IMR-90 (cell line): ENCODE data around the gene ZDHHC8. TPM values are rescaled to one million over a fixed set of nuclear protein-coding genes. Genes with fewer than 3 reads are reported as not detected.

Source experiments
- ATAC-seq: fragments of 200-7000 bp; cut with Tn5 transposase; 2 replicates; pipeline ENCODE4 v1.9.1; 2020; ENCODE audit warnings: low read depth, mild to moderate bottlenecking, moderate library complexity
- Bru-seq: library from RNA; stranded (reverse); fragments of 400-500 nt; gene quantifications from one replicate; lab custom pipeline; 2021; lab: Mats Ljungman, UMichigan
- BruChase-seq, 2 experiments: library from RNA; stranded (reverse); fragments of 400-500 nt; gene quantifications; one replicate each; lab custom pipeline; 2021; lab: Mats Ljungman, UMichigan
- BruUV-seq: library from RNA; stranded (reverse); fragments of 400-500 nt; replicated peaks from 2 replicates; lab custom pipeline; 2021; lab: Mats Ljungman, UMichigan
- CTCF ChIA-PET: fragments of 300-600 bp; formaldehyde crosslinking; extraction: SDS; loops from one replicate; lab custom pipeline; 2021; ENCODE audit warnings: antibody characterized with exemption; lab: Yijun Ruan, JAX
- POLR2A ChIA-PET: fragments of 300-600 bp; sonication (Branson Sonifier 250); formaldehyde crosslinking; loops from one replicate; lab custom pipeline; 2022; ENCODE audit warnings: antibody characterized with exemption; ENCODE audit not compliant: unreplicated experiment; lab: Charles Lee
- DNase-seq: peaks from one replicate; pipeline ENCODE4 v3.0.0; 2013
- H2AFZ ChIP-seq: replicated peaks from 2 replicates; pipeline ENCODE3; 2013; ENCODE audit warnings: low read length, mild to moderate bottlenecking; ENCODE audit not compliant: poor library complexity
- H2AK5ac ChIP-seq: 2 replicates; pipeline ENCODE4 v1.6.1; 2013; ENCODE audit warnings: low read depth, low read length, inconsistent platforms
- H2AK9ac ChIP-seq: replicated peaks from 2 replicates; pipeline ENCODE3; 2013; ENCODE audit warnings: mild to moderate bottlenecking, low read depth, low read length, moderate library complexity; ENCODE audit not compliant: poor library complexity
- H2BK120ac ChIP-seq: 2 replicates; pipeline ENCODE4 v1.6.1; 2013; ENCODE audit warnings: low read depth, low read length, inconsistent platforms
- H2BK15ac ChIP-seq: 3 replicates; pipeline ENCODE4 v1.6.1; 2013; ENCODE audit warnings: low read depth, low read length, inconsistent platforms
- H2BK20ac ChIP-seq: 2 replicates; pipeline ENCODE4 v1.6.1; 2013; ENCODE audit warnings: low read depth, mild to moderate bottlenecking, inconsistent platforms, low read length, moderate library complexity
- H2BK5ac ChIP-seq: 2 replicates; pipeline ENCODE4 v1.6.1; 2013; ENCODE audit warnings: mild to moderate bottlenecking, low read depth, low read length, inconsistent platforms; ENCODE audit not compliant: poor library complexity, severe bottlenecking
- H3K14ac ChIP-seq: replicated peaks from 2 replicates; pipeline ENCODE4 v1.6.1; 2013; ENCODE audit warnings: low read depth, low read length, inconsistent platforms
- H3K18ac ChIP-seq: 2 replicates; pipeline ENCODE4 v1.6.1; 2013; ENCODE audit warnings: low read depth, low read length, control low read depth
- H3K23ac ChIP-seq: 2 replicates; pipeline ENCODE4 v1.6.1; 2013; ENCODE audit warnings: low read depth, low read length, inconsistent platforms
- H3K27ac ChIP-seq: 2 replicates; pipeline ENCODE4 v1.5.1; 2013; ENCODE audit warnings: mild to moderate bottlenecking, control low read depth, low read length; ENCODE audit not compliant: insufficient read depth
- H3K27me3 ChIP-seq: 2 replicates; pipeline ENCODE4 v1.6.1; 2013; ENCODE audit warnings: low read length; ENCODE audit not compliant: control insufficient read depth, insufficient read depth
- H3K36me3 ChIP-seq: 2 replicates; pipeline ENCODE4 v1.6.1; 2013; ENCODE audit warnings: low read length, mixed read lengths; ENCODE audit not compliant: control insufficient read depth, insufficient read depth
- H3K4ac ChIP-seq: 2 replicates; pipeline ENCODE4 v1.6.1; 2013; ENCODE audit warnings: low read depth, low read length, inconsistent platforms
- H3K4me1 ChIP-seq: 2 replicates; pipeline ENCODE4 v1.6.1; 2013; ENCODE audit warnings: low read length, mixed read lengths; ENCODE audit not compliant: control insufficient read depth, insufficient read depth
- H3K4me2 ChIP-seq: 2 replicates; pipeline ENCODE4 v1.6.1; 2013; ENCODE audit warnings: low read depth, mild to moderate bottlenecking, control low read depth, low read length, moderate library complexity
- H3K4me3 ChIP-seq: 2 replicates; pipeline ENCODE4 v1.5.1; 2013; ENCODE audit warnings: low read depth, mild to moderate bottlenecking, control low read depth, low read length, moderate library complexity; ENCODE audit not compliant: insufficient read depth
- H3K56ac ChIP-seq: 2 replicates; pipeline ENCODE4 v1.6.1; 2013; ENCODE audit warnings: low read length, inconsistent platforms; ENCODE audit not compliant: insufficient read depth; ENCODE audit errors: extremely low read depth
- H3K79me1 ChIP-seq, 2 experiments: 2 replicates each; pipeline ENCODE4 v1.6.1; 2013; ENCODE audit warnings: low read length in 2 of 2, inconsistent platforms in 1 of 2, low read depth in 1 of 2
- H3K9ac ChIP-seq: 2 replicates; pipeline ENCODE4 v1.6.1; 2013; ENCODE audit warnings: low read depth, low read length, control low read depth
- H3K9me1 ChIP-seq: 2 replicates; pipeline ENCODE4 v1.6.1; 2013; ENCODE audit warnings: low read length, inconsistent platforms; ENCODE audit not compliant: insufficient read depth
- H3K9me3 ChIP-seq: 2 replicates; pipeline ENCODE4 v1.6.1; 2013; ENCODE audit warnings: low read length; ENCODE audit not compliant: control insufficient read depth, insufficient read depth
- H4K20me1 ChIP-seq: 2 replicates; pipeline ENCODE4 v1.6.1; 2013; ENCODE audit warnings: low read length, inconsistent platforms; ENCODE audit not compliant: insufficient read depth
- H4K5ac ChIP-seq: 2 replicates; pipeline ENCODE4 v1.6.1; 2013; ENCODE audit warnings: mild to moderate bottlenecking, low read depth, low read length, control low read depth
- H4K8ac ChIP-seq, 2 experiments: 2 replicates each; pipeline ENCODE4 v1.6.1; 2013; ENCODE audit warnings: low read depth in 2 of 2, low read length in 2 of 2, control low read depth in 1 of 2, inconsistent platforms in 1 of 2
- H4K91ac ChIP-seq: 2 replicates; pipeline ENCODE4 v1.6.1; 2013; ENCODE audit warnings: low read depth, low read length, inconsistent platforms; ENCODE audit not compliant: insufficient read depth
- CHD1 ChIP-seq: IDR thresholded peaks from 2 replicates; pipeline ENCODE4 v1.6.1; 2012; ENCODE audit warnings: low read depth, low read length, improper control_type of control experiment
- CTCF ChIP-seq: conservative IDR thresholded peaks from 2 replicates; pipeline ENCODE4 v1.5.1; 2012; ENCODE audit warnings: mild to moderate bottlenecking, low read depth, low read length, improper control_type of control experiment
- ELK1 ChIP-seq: fragments of 150-350 bp; IDR thresholded peaks from 2 replicates; pipeline ENCODE4 v1.6.1; 2016; ENCODE audit warnings: low read depth, mild to moderate bottlenecking, low read length, moderate library complexity, borderline replicate concordance
- FOS ChIP-seq: fragments of 150-350 bp; IDR thresholded peaks from 2 replicates; pipeline ENCODE4 v1.6.1; 2016; ENCODE audit warnings: low read depth, low read length
- MXI1 ChIP-seq: IDR thresholded peaks from 2 replicates; pipeline ENCODE4 v1.6.1; 2012; ENCODE audit warnings: low read depth, mild to moderate bottlenecking, low read length, moderate library complexity, borderline replicate concordance
- NFE2L2 ChIP-seq: fragments of 150-350 bp; IDR thresholded peaks from 2 replicates; pipeline ENCODE4 v1.6.1; 2016; ENCODE audit warnings: low read depth, mild to moderate bottlenecking, low read length
- POLR2A ChIP-seq: IDR thresholded peaks from 2 replicates; pipeline ENCODE4 v1.6.1; 2012; ENCODE audit warnings: mild to moderate bottlenecking, low read depth, low read length
- RCOR1 ChIP-seq: IDR thresholded peaks from 2 replicates; pipeline ENCODE4 v1.6.1; 2012; ENCODE audit warnings: mild to moderate bottlenecking, low read length, improper control_type of control experiment; ENCODE audit not compliant: insufficient replicate concordance
- RFX5 ChIP-seq: IDR thresholded peaks from 2 replicates; pipeline ENCODE4 v1.8.0; 2012; ENCODE audit warnings: low read depth, mild to moderate bottlenecking, low read length, moderate library complexity
- SMC3 ChIP-seq: fragments of 150-350 bp; IDR thresholded peaks from 2 replicates; pipeline ENCODE4 v1.6.1; 2016; ENCODE audit warnings: low read depth, mild to moderate bottlenecking, antibody characterized with exemption, low read length, moderate library complexity
- USF2 ChIP-seq: fragments of 150-350 bp; IDR thresholded peaks from 2 replicates; pipeline ENCODE4 v1.6.1; 2017; ENCODE audit warnings: mild to moderate bottlenecking, antibody characterized with exemption, low read length, low read depth
- WGBS, 2 experiments: methylation state at CpG; one replicate each; pipeline versions ENCODE4 v1.1.5 to v1.1.7; 2013; ENCODE audit warnings: missing lambda C conversion rate in 2 of 2; ENCODE audit not compliant: insufficient read length in 1 of 2; ENCODE audit errors: extremely low coverage in 2 of 2; 5-methylcytosine and 5-hydroxymethylcytosine counted together
- dilution Hi-C: fragments of 300-500 bp; cut with HindIII; formaldehyde crosslinking; loops from one replicate; pipeline ENCODE4 v1.14.3; 2018; ENCODE audit warnings: low sequenced_read_pairs; ENCODE audit not compliant: unreplicated experiment
- in situ Hi-C: fragments of 300-500 bp; cut with MboI; formaldehyde crosslinking; loops from 3 replicates; pipeline ENCODE4 v1.14.3; 2019; ENCODE audit warnings: low sequenced_read_pairs, inconsistent platforms, mixed read lengths
- intact Hi-C: fragments of 100-400 bp; cut with micrococcal nuclease; formaldehyde crosslinking; loops from 2 replicates; pipeline ENCODE4 v1.10.0; 2022
- long read RNA-seq: library from polyadenylated mRNA; unstranded; transcript quantifications from one replicate; pipeline ENCODE4 v2.0.0, GENCODE V29; 2021; ENCODE audit not compliant: unreplicated experiment
- polyA plus RNA-seq, 3 experiments: library from polyadenylated mRNA; depleted of rRNA; stranded (reverse); fragments of >200 nt; gene quantifications; 2 replicates each; pipeline ENCODE4 v1.2.3, GENCODE V29; 2012; ENCODE audit warnings: low replicate concordance in 1 of 3
- total RNA-seq: library from RNA; depleted of rRNA; stranded (reverse); fragments of >200 nt; gene quantifications from 2 replicates; pipeline ENCODE4 v1.2.3, GENCODE V29; 2012; rRNA removed

The ZDHHC8 gene
- total RNA-seq (2.5 and 4.4 TPM in 2 replicates), polyA plus RNA-seq (2012; rRNA removed) (72.6 and 75.6 TPM in 2 replicates), Bru-seq, nascent RNA (percentile 58 among the genes with signal in this experiment), BruChase-seq, experiment 1, labeled RNA remaining after a 6-hour chase (percentile 70 among the genes with signal in this experiment), BruChase-seq, experiment 2, labeled RNA remaining after a 2-hour chase (percentile 69 among the genes with signal in this experiment)
- 49.9 and 121 TPM in 2 replicates for polyA plus RNA-seq (2012; cell fraction: cytosol; rRNA removed)
- 275 and 805 TPM in 2 replicates for polyA plus RNA-seq (2012; cell fraction: nucleus; rRNA removed; ENCODE audit: low replicate concordance)
- long read RNA-seq, full-length matches to known transcripts, result 1 of 80 reads
- long read RNA-seq, partial matches to known transcripts, result 31 of 80 reads
- long read RNA-seq, other reads (novel, unspliced or antisense), result 48 of 80 reads

GRCh38 chr22:20131597-20131858 is at the start of gene ZDHHC8:
TSS of gene ZDHHC8 (plus strand) at chr22:20131804. CDS start at chr22:20131948, 144 bp downstream.
- ChIA-PET CTCF (no interaction called here), POLR2A (no interaction called here)
- peaks cover 9% of the 10 kb centered on the region for H3K4me1 ChIP-seq
- peak within 1 kb of the TSS; percentile 76 to 91 for H4K8ac ChIP-seq
- peak within 1 kb of the TSS; percentile 65 for H3K23ac ChIP-seq
- peak within 1 kb of the TSS; percentile 68 for H3K14ac ChIP-seq
- peak within 1 kb of the TSS; percentile 91 for H3K4me2 ChIP-seq
- no peak within 1 kb of the TSS; the same call in 1 of the 2 replicates for H3K18ac ChIP-seq
- H2BK20ac ChIP-seq, result no peak within 1 kb of the TSS
- peak within 1 kb of the TSS; percentile 96 for H2AK9ac ChIP-seq
- H2AFZ ChIP-seq, result peak within 1 kb of the TSS; percentile 99
- H3K9ac ChIP-seq, result peak within 1 kb of the TSS; percentile 76
- peaks cover 7 to 43% of the 10 kb centered on the region in 2 experiments for H3K79me1 ChIP-seq
- peaks cover 6% of the 10 kb centered on the region for H3K9me1 ChIP-seq
- dilution Hi-C loops (no loop called here), in situ Hi-C loops (no loop called here), intact Hi-C loops (no loop called here)
- H3K4ac ChIP-seq, result peak within 1 kb of the TSS; percentile 74
- TF ChIP-seq NFE2L2, result no peak
- TF ChIP-seq ELK1, result no peak
- no peak for TF ChIP-seq USF2
- no peak for TF ChIP-seq RCOR1
- no peak for TF ChIP-seq MXI1
- TF ChIP-seq CHD1, result no peak
- TF ChIP-seq SMC3, result no peak
- no peak for TF ChIP-seq RFX5
- TF ChIP-seq FOS, result no peak
- TF ChIP-seq POLR2A, result no peak
- TF ChIP-seq CTCF, result no peak
- H3K27ac ChIP-seq, result peak within 1 kb of the TSS; percentile 81
- no peak within 1 kb of the TSS for H2BK15ac ChIP-seq
- ATAC-seq (peak; percentile 79), DNase-seq (no peak)
- peak within 1 kb of the TSS; percentile 83 for H3K4me3 ChIP-seq
- H3K27me3 ChIP-seq, result no peaks in the 10 kb centered on the region
- peak within 1 kb of the TSS; percentile 35 for H2AK5ac ChIP-seq
- H3K9me3 ChIP-seq, result no peaks in the 10 kb centered on the region
- peaks cover 12% of the 10 kb centered on the region for H3K36me3 ChIP-seq
- peaks cover 47% of the 10 kb centered on the region for H4K20me1 ChIP-seq
- H2BK5ac ChIP-seq, result peak within 1 kb of the TSS; percentile 43
- no TSS peak for BruUV-seq
- no CpG with 5 or more reads among the region's 43 CpGs for WGBS, 2 experiments
- H2BK120ac ChIP-seq, result no peak within 1 kb of the TSS
- peak within 1 kb of the TSS; percentile 82 for H4K5ac ChIP-seq
- H4K91ac ChIP-seq, result peak within 1 kb of the TSS; percentile 65
- H3K56ac ChIP-seq, result peak within 1 kb of the TSS; percentile 49; the same call in 1 of the 2 replicates
